DOHH2 (cell line): ENCODE data around the gene FGFR3.
"Not testable (repeated sequence)": the region's sequence is repeated elsewhere in the genome, so short reads cannot be mapped to it uniquely, and the experiment has no call there.

ENCODE experiments used
- H3F3A ChIP-seq: fragments of 200-600 bp; sonication (generic), shearing (Covaris generic); 2 replicates; pipeline ENCODE4 v1.6.0; 2016; ENCODE audit warnings: antibody characterized with exemption, mild to moderate bottlenecking; ENCODE audit not compliant: control insufficient read depth, insufficient read depth
- H3K27ac ChIP-seq: fragments of 200-600 bp; sonication (generic); 2 replicates; pipeline ENCODE4 v1.5.1; 2014; ENCODE audit warnings: low read depth, mild to moderate bottlenecking, low read length, moderate library complexity
- H3K27me3 ChIP-seq: fragments of 200-600 bp; sonication (generic); 2 replicates; pipeline ENCODE4 v1.6.1; 2014; ENCODE audit warnings: mild to moderate bottlenecking, low read length, mixed read lengths; ENCODE audit not compliant: control insufficient read depth
- H3K36me3 ChIP-seq: fragments of 200-600 bp; sonication (generic); 2 replicates; pipeline ENCODE4 v1.6.1; 2014; ENCODE audit warnings: mild to moderate bottlenecking, low read length, moderate library complexity, mixed read lengths; ENCODE audit not compliant: control insufficient read depth
- H3K4me1 ChIP-seq: fragments of 200-600 bp; sonication (generic); 2 replicates; pipeline ENCODE4 v1.6.1; 2014; ENCODE audit warnings: mild to moderate bottlenecking, low read length, mixed read lengths; ENCODE audit not compliant: control insufficient read depth
- H3K4me2 ChIP-seq: fragments of 200-600 bp; sonication (generic); 2 replicates; pipeline ENCODE4 v1.6.0; 2014; ENCODE audit warnings: mild to moderate bottlenecking, low read length, moderate library complexity
- H3K4me3 ChIP-seq: fragments of 200-600 bp; sonication (generic); 2 replicates; pipeline ENCODE4 v1.5.1; 2014; ENCODE audit warnings: mild to moderate bottlenecking, low read length, mixed read lengths
- H3K79me2 ChIP-seq: fragments of 200-600 bp; sonication (generic); 2 replicates; pipeline ENCODE4 v1.6.1; 2014; ENCODE audit warnings: mild to moderate bottlenecking, low read length, mixed read lengths; ENCODE audit not compliant: control insufficient read depth
- H3K9me2 ChIP-seq: fragments of 200-600 bp; sonication (generic); replicated peaks from 2 replicates; pipeline ENCODE4 v1.6.1; 2014; ENCODE audit warnings: mild to moderate bottlenecking, low read length, mixed read lengths; ENCODE audit not compliant: control insufficient read depth
- H3K9me3 ChIP-seq: fragments of 200-600 bp; sonication (generic); 2 replicates; pipeline ENCODE4 v1.6.1; 2014; ENCODE audit warnings: antibody characterized with exemption, low read length, mixed read lengths; ENCODE audit not compliant: control insufficient read depth, insufficient read depth
- H4K20me1 ChIP-seq: fragments of 200-600 bp; sonication (generic); 2 replicates; pipeline ENCODE4 v1.6.0; 2014; ENCODE audit warnings: low read depth, mild to moderate bottlenecking, antibody characterized with exemption, low read length, moderate library complexity; ENCODE audit not compliant: control insufficient read depth, insufficient read depth
- EZH2phosphoT487 ChIP-seq: fragments of 200-600 bp; sonication (generic); IDR thresholded peaks from 2 replicates; pipeline ENCODE4 v1.6.1; 2017; ENCODE audit warnings: borderline replicate concordance, mild to moderate bottlenecking, antibody characterized with exemption, low read length, moderate library complexity, mixed read lengths
- TF ChIP-seq, protein P1 (sequence below): fragments of 200-600 bp; sonication (generic); IDR thresholded peaks from one replicate; pipeline ENCODE4 v1.5.1; 2014; ENCODE audit warnings: antibody characterized with exemption, mild to moderate bottlenecking, low read depth, low read length; ENCODE audit not compliant: poor library complexity, severe bottlenecking

The FGFR3 gene

DNA sequence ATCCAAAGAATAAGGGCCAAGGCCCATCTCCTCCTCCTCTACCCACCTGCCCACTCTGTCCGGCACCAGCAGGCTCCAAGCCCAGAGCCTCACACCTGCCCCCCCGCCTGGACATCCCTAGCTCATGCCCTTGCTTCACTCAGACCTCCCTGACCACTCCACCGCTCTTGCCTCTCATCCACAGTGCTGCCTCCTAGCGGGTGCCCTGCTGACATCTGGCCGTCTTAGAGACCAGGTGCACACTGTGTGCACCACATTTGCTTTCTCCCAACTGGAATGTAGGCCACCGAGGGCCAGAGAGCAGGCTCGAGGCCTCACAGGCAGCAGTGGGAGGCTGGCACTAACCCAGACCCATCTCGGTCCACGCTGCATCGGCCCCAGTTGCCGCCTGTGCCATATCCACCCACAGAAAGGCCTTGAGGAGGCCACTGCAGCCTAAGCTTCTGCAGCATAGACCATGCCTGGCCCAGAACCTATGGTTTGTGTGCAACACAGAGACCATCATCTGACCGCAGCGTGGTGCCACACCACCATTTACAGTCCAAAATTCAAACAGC, 49.3 kb downstream of the FGFR3 start:
- no peak overlapping the region for H3K27ac ChIP-seq
- H3K4me1 ChIP-seq: no peaks in the 10 kb centered on the region
- no peaks in the 10 kb centered on the region for H3K27me3 ChIP-seq
- H3K4me2 ChIP-seq: no peak overlapping the region
- H3K36me3 ChIP-seq: peaks cover 74% of the 10 kb centered on the region
- H3K9me2 ChIP-seq: no peaks in the 10 kb centered on the region
- no peak for TF ChIP-seq EZH2phosphoT487
- TF ChIP-seq, protein P1, sequence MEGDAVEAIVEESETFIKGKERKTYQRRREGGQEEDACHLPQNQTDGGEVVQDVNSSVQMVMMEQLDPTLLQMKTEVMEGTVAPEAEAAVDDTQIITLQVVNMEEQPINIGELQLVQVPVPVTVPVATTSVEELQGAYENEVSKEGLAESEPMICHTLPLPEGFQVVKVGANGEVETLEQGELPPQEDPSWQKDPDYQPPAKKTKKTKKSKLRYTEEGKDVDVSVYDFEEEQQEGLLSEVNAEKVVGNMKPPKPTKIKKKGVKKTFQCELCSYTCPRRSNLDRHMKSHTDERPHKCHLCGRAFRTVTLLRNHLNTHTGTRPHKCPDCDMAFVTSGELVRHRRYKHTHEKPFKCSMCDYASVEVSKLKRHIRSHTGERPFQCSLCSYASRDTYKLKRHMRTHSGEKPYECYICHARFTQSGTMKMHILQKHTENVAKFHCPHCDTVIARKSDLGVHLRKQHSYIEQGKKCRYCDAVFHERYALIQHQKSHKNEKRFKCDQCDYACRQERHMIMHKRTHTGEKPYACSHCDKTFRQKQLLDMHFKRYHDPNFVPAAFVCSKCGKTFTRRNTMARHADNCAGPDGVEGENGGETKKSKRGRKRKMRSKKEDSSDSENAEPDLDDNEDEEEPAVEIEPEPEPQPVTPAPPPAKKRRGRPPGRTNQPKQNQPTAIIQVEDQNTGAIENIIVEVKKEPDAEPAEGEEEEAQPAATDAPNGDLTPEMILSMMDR: no peak
- H3K9me3 ChIP-seq: no peaks in the 10 kb centered on the region
- H3K4me3 ChIP-seq: no peak overlapping the region
- peaks cover 49% of the 10 kb centered on the region for H3K79me2 ChIP-seq
- no peaks in the 10 kb centered on the region; the same call in 1 of the 2 replicates for H3F3A ChIP-seq
- 0 out of 2 replicates have a peak, but pooled peaks cover 4% of the 10 kb centered on the region for H4K20me1 ChIP-seq

DNA sequence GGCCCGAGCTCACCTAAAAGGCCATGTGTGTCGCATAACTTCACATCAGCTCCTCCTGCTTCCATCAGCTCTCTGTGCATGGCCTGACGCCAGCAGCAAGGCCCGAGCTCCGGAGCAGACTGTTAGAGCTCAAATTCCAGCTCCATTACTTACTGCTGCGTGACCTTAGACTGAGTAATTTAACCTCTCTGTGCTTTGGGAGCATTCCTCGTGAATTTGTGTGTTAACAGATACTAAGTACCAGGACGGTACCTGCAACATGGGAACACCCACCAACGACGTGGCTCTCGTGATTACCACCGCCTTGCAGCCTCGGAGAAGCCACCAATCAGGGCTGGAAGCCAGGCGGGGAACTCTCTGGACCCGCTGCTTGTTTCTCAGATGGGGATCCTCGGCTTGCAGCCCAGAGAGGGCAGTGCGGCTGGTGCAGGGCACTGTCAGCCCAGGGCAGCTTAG, 49.9 kb downstream of the FGFR3 start:
- TF ChIP-seq EZH2phosphoT487: no peak
- TF ChIP-seq, protein P1: no peak
- Histone ChIP-seq H3K27ac (no peak overlapping the region), H3K4me3 (no peak overlapping the region), H3K79me2 (peaks cover 49% of the 10 kb centered on the region), H3K9me3 (no peaks in the 10 kb centered on the region), H3K36me3 (peaks cover 73% of the 10 kb centered on the region), H3K9me2 (no peaks in the 10 kb centered on the region), H3K4me1 (no peaks in the 10 kb centered on the region), H3K27me3 (no peaks in the 10 kb centered on the region), H3K4me2 (no peak overlapping the region), H4K20me1 (0 out of 2 replicates have a peak, but pooled peaks cover 4% of the 10 kb centered on the region), H3F3A (no peaks in the 10 kb centered on the region; the same call in 1 of the 2 replicates)

DNA sequence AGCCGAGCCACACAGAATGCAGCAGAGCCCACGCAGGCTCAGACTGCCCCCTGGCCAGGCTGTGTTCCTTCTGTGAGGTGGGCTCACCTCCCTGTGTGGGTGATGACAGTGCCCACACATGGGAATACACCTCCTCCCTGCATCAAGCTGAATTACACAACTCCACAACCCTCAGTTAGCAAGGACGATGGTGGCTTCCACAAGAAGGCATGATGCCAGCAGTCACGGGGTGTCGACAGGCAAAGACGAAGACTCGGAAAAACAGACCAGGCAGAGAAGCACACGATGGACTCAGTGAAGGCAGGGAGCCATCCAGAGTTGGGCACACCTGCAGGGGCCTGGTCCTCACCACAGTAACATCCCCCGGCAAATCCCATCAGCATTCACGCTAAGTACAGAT, 50.8 kb downstream of the FGFR3 start:
- H3K9me3 ChIP-seq: no peaks in the 10 kb centered on the region
- TF ChIP-seq, protein P1: no peak
- TF ChIP-seq EZH2phosphoT487: no peak
- H4K20me1 ChIP-seq: 0 out of 2 replicates have a peak, but pooled peaks cover 4% of the 10 kb centered on the region
- H3K4me2 ChIP-seq: no peak overlapping the region
- H3K27me3 ChIP-seq: no peaks in the 10 kb centered on the region
- no peak overlapping the region for H3K27ac ChIP-seq
- H3K9me2 ChIP-seq: no peaks in the 10 kb centered on the region
- peaks cover 71% of the 10 kb centered on the region for H3K36me3 ChIP-seq
- no peaks in the 10 kb centered on the region; the same call in 1 of the 2 replicates for H3F3A ChIP-seq
- H3K4me3 ChIP-seq: no peak overlapping the region
- H3K79me2 ChIP-seq: peaks cover 52% of the 10 kb centered on the region
- H3K4me1 ChIP-seq: no peaks in the 10 kb centered on the region

DNA sequence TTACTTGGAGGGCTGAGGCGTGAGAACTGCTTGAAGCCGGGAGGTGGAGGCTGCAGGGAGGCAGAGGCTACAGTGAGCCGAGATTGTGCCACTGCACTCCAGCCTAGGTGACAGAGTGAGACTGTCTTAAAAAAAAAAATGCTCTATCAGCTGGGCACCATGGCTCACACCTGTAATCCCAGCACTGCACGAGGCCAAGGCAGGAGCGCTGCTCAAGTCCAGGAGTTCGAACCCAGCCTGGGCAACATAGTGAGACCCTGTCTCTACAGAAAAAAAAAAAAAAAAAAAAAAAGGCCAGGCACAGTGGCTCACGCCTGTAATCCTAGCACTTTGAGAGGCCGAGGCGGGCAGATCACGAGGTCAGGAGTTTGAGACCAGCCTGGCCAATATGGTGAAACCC, 51.5 kb downstream of the FGFR3 start:
- H3K4me1 ChIP-seq, H3K9me3 ChIP-seq, H3K27ac ChIP-seq, H3K9me2 ChIP-seq, H3K4me2 ChIP-seq, H4K20me1 ChIP-seq, H3K4me3 ChIP-seq, H3K27me3 ChIP-seq, H3F3A ChIP-seq: not testable (repeated sequence)
- H3K79me2 ChIP-seq: peaks cover 58% of the 10 kb centered on the region
- peaks cover 66% of the 10 kb centered on the region for H3K36me3 ChIP-seq
